GM15510 (cell line): Measurements from ENCODE around the gene ZNF280C.

Experiments used
- POLR2A ChIP-seq: IDR thresholded peaks from 3 replicates; pipeline ENCODE4 v1.6.1; 2011; ENCODE audit warnings: borderline replicate concordance; ENCODE audit not compliant: insufficient read length; ENCODE audit errors: extremely low read depth

ZNF280C gene

GRCh38 chrX:130263016-130263415 is 5.7 kb downstream of the ZNF280C start:
- TF ChIP-seq POLR2A: no peak

GRCh38 chrX:130262231-130262630 is 6.5 kb downstream of the ZNF280C start:
- TF ChIP-seq POLR2A: no peak

GRCh38 chrX:130261296-130261893 is 7.3 kb downstream of the ZNF280C start:
- TF ChIP-seq POLR2A: no peak

GRCh38 chrX:130260316-130260715 is 8.4 kb downstream of the ZNF280C start:
- no peak for TF ChIP-seq POLR2A

GRCh38 chrX:130253916-130254315 is 14.8 kb downstream of the ZNF280C start:
- no peak for TF ChIP-seq POLR2A

GRCh38 chrX:130251671-130252070 is 17.0 kb downstream of the ZNF280C start:
- no peak for TF ChIP-seq POLR2A

- TF ChIP-seq POLR2A: no peak
These were observed 20.7 kb downstream of the ZNF280C start for GRCh38 chrX:130247996-130248395.

- no peak for TF ChIP-seq POLR2A
These were observed 22.6 kb downstream of the ZNF280C start for GRCh38 chrX:130246084-130246483.

- TF ChIP-seq POLR2A: no peak
These were observed 23.3 kb downstream of the ZNF280C start for GRCh38 chrX:130245441-130245840.

- no peak for TF ChIP-seq POLR2A
These were observed 39.8 kb downstream of the ZNF280C start for GRCh38 chrX:130228871-130229270.

GRCh38 chrX:130224810-130225209 is 43.9 kb downstream of the ZNF280C start:
- no peak for TF ChIP-seq POLR2A

GRCh38 chrX:130216320-130216719 is 52.4 kb downstream of the ZNF280C start:
- no peak for TF ChIP-seq POLR2A

GRCh38 chrX:130213376-130213775 is 55.3 kb downstream of the ZNF280C start:
- no peak for TF ChIP-seq POLR2A

GRCh38 chrX:130212371-130212770 is 56.3 kb downstream of the ZNF280C start:
- no peak for TF ChIP-seq POLR2A

- no peak for TF ChIP-seq POLR2A
These were observed 57.1 kb downstream of the ZNF280C start for GRCh38 chrX:130211415-130212186.

GRCh38 chrX:130204647-130205046 is 64.1 kb downstream of the ZNF280C start:
- no peak for TF ChIP-seq POLR2A
